WERI-Rb-1 (cell line): Measurements from ENCODE around the gene PRDM12.

Experiments
- DNase-seq: peaks from one replicate; pipeline ENCODE4 v3.0.0-alpha.2; 2020
- H3K27ac ChIP-seq: fragments of 250-450 bp; sonication (Bioruptor Pico); 2 replicates; pipeline ENCODE4 v1.5.1; 2020; ENCODE audit warnings: mild to moderate bottlenecking, moderate library complexity
- H3K27me3 ChIP-seq: fragments of 250-450 bp; sonication (Bioruptor Pico); 2 replicates; pipeline ENCODE4 v1.5.1; 2021; ENCODE audit warnings: mild to moderate bottlenecking, low read depth, moderate library complexity; ENCODE audit not compliant: insufficient read depth, severe bottlenecking
- H3K36me3 ChIP-seq: fragments of 250-450 bp; sonication (Bioruptor Pico); 2 replicates; pipeline ENCODE4 v1.5.1; 2020; ENCODE audit warnings: mild to moderate bottlenecking, moderate library complexity
- H3K4me3 ChIP-seq: 2 replicates; pipeline ENCODE4 v1.5.1; 2011; ENCODE audit warnings: low read depth, mild to moderate bottlenecking, control low read depth, low read length
- H3K9me3 ChIP-seq: fragments of 250-450 bp; sonication (Bioruptor Pico); 2 replicates; pipeline ENCODE4 v1.5.1; 2021; ENCODE audit warnings: mild to moderate bottlenecking, moderate library complexity; ENCODE audit not compliant: severe bottlenecking
- CTCF ChIP-seq: IDR thresholded peaks from 2 replicates; pipeline ENCODE4 v1.5.1; 2011; ENCODE audit warnings: low read depth, mild to moderate bottlenecking, control low read depth, inconsistent platforms, low read length

The PRDM12 gene

DNA sequence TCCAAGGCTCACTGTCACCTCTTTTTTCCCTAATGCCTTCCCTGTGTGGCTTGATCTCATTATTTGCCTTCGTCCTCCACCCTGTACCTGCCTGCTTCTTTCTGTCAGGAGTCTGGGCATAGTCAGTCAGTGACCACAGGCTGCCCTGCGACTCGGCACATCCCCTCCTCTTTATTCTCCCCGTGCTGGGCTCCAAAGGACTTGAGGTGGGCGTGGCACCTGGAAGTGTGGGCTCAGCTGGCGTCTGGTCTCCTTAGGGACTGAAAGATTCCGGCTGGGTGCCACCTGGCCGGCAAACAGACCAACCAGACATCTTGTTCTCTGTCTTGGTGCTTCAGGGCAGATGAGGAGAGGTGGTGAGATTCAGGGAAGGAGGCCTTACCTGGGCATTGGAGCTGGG, 29.6 kb upstream of the PRDM12 start:
- no peak overlapping the region for H3K4me3 ChIP-seq
- H3K36me3 ChIP-seq, result peaks cover 82% of the 10 kb centered on the region
- H3K27ac ChIP-seq, result no peak overlapping the region
- no peak for DNase-seq
- H3K9me3 ChIP-seq, result no peaks in the 10 kb centered on the region
- H3K27me3 ChIP-seq, result no peaks in the 10 kb centered on the region
- no peak for TF ChIP-seq CTCF

DNA sequence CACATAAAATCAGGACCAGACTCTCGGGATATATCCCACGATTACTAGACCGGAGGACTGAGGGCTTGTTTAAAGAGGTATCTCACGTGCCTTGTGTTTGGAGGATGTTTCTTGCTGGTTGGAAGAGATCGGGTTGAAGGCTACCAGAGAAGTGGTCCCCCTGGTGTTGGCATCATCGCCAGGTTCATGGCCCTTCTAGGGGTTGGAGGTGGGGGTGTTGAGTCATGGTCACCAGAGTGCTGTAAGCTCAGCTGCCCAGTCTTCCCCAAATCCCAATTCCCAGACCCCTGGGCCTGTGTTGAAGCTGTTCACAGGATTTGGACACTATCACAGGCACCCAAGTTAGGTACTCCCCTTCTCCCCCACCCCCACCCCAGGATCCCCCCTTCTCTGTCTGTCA, 29.1 kb upstream of the PRDM12 start:
- no peak for DNase-seq
- H3K9me3 ChIP-seq, result no peaks in the 10 kb centered on the region
- no peak for TF ChIP-seq CTCF
- H3K4me3 ChIP-seq, result no peak overlapping the region
- H3K36me3 ChIP-seq, result peaks cover 77% of the 10 kb centered on the region
- no peak overlapping the region for H3K27ac ChIP-seq
- no peaks in the 10 kb centered on the region for H3K27me3 ChIP-seq

- no peak for TF ChIP-seq CTCF
These were observed 28.4 kb upstream of the PRDM12 start for GRCh38 chr9:130635721-130636647.

GRCh38 chr9:130636648-130637020, 27.8 kb upstream of the PRDM12 start:
- TF ChIP-seq CTCF, result no peak
- no peak for DNase-seq
- Histone ChIP-seq H3K9me3 (no peaks in the 10 kb centered on the region), H3K27ac (no peak overlapping the region), H3K36me3 (peaks cover 64% of the 10 kb centered on the region), H3K27me3 (no peaks in the 10 kb centered on the region), H3K4me3 (no peak overlapping the region)

More at GRCh38 chr9:130635721-130636647, 28.4 kb upstream of the PRDM12 start:
- Histone ChIP-seq H3K36me3 (peaks cover 71% of the 10 kb centered on the region), H3K9me3 (no peaks in the 10 kb centered on the region), H3K27ac (no peak overlapping the region), H3K27me3 (no peaks in the 10 kb centered on the region), H3K4me3 (no peak overlapping the region)
- no peak for DNase-seq

GRCh38 chr9:130638284-130639123, 25.9 kb upstream of the PRDM12 start:
- DNase-seq, result no peak
- Histone ChIP-seq H3K27me3 (no peaks in the 10 kb centered on the region), H3K27ac (no peak overlapping the region), H3K9me3 (no peaks in the 10 kb centered on the region), H3K36me3 (peaks cover 45% of the 10 kb centered on the region), H3K4me3 (no peak overlapping the region)
- no peak for TF ChIP-seq CTCF
